Keratinocyte (primary cell): ENCODE results near the gene HMCN2. TPM values are rescaled to one million over a fixed set of nuclear protein-coding genes. Genes with fewer than 3 reads are reported as not detected.

ENCODE experiments used
- DNase-seq: peaks from one replicate; pipeline ENCODE4 v3.0.0-alpha.2; 2011; ENCODE audit warnings: low read depth, missing footprints, low spot score
- FAIRE-seq: peaks from 2 replicates; lab custom pipeline; 2011; peaks lifted over from hg19 to GRCh38; lab: Jason Lieb, UNC
- H2AFZ ChIP-seq: 2 replicates; pipeline ENCODE4 v1.6.0; 2012; ENCODE audit warnings: low read length, control low read depth, inconsistent platforms; ENCODE audit not compliant: control insufficient read depth
- H3K27ac ChIP-seq: 2 replicates; pipeline ENCODE4 v1.5.1; 2011; ENCODE audit warnings: low read length; ENCODE audit not compliant: control insufficient read depth, insufficient read depth
- H3K27me3 ChIP-seq: 3 replicates; pipeline ENCODE4 v1.6.0; 2011; ENCODE audit warnings: low read length; ENCODE audit not compliant: control insufficient read depth, insufficient read depth; ENCODE audit errors: extremely low read depth
- H3K36me3 ChIP-seq, 2 experiments: 2 replicates in 1 of 2; 3 replicates in 1 of 2; pipeline ENCODE4 v1.5.1; 2011; ENCODE audit warnings: low read length in 2 of 2, mild to moderate bottlenecking in 1 of 2; ENCODE audit not compliant: control insufficient read depth in 2 of 2, insufficient read depth in 2 of 2; ENCODE audit errors: extremely low read depth in 1 of 2
- H3K4me1 ChIP-seq: 3 replicates; pipeline ENCODE4 v1.5.1; 2011; ENCODE audit warnings: low read length; ENCODE audit not compliant: control insufficient read depth, insufficient read depth; ENCODE audit errors: extremely low read depth
- H3K4me2 ChIP-seq: 3 replicates; pipeline ENCODE4 v1.6.0; 2011; ENCODE audit warnings: low read depth, low read length; ENCODE audit not compliant: control insufficient read depth, insufficient read depth; ENCODE audit errors: extremely low read depth
- H3K4me3 ChIP-seq, 3 experiments: fragments of 200-600 bp in 1 of 3; sonication (generic) in 1 of 3; 2 replicates in 2 of 3; 3 replicates in 1 of 3; pipeline ENCODE4 v1.5.1; 2011 to 2016; ENCODE audit warnings: low read length in 3 of 3, mild to moderate bottlenecking in 3 of 3, control low read depth in 2 of 3, inconsistent platforms in 1 of 3, low read depth in 1 of 3, mixed read lengths in 1 of 3, mixed run types in 1 of 3, moderate library complexity in 1 of 3; ENCODE audit not compliant: control insufficient read depth in 2 of 3, insufficient read depth in 2 of 3; ENCODE audit errors: extremely low read depth in 1 of 3
- H3K79me2 ChIP-seq: 2 replicates; pipeline ENCODE4 v1.6.0; 2012; ENCODE audit warnings: low read length; ENCODE audit not compliant: control insufficient read depth, insufficient read depth
- H3K9ac ChIP-seq: 3 replicates; pipeline ENCODE4 v1.6.0; 2011; ENCODE audit warnings: low read length; ENCODE audit not compliant: control insufficient read depth, insufficient read depth; ENCODE audit errors: extremely low read depth
- H3K9me1 ChIP-seq: 3 replicates; pipeline ENCODE4 v1.6.0; 2011; ENCODE audit warnings: low read length; ENCODE audit not compliant: control insufficient read depth, insufficient read depth; ENCODE audit errors: extremely low read depth
- H3K9me3 ChIP-seq: 2 replicates; pipeline ENCODE4 v1.5.1; 2012; ENCODE audit warnings: low read depth, low read length; ENCODE audit not compliant: control insufficient read depth
- H4K20me1 ChIP-seq: 3 replicates; pipeline ENCODE4 v1.6.0; 2011; ENCODE audit warnings: low read length; ENCODE audit not compliant: control insufficient read depth, insufficient read depth; ENCODE audit errors: extremely low read depth
- CTCF ChIP-seq, 3 experiments: IDR thresholded peaks in 1 of 3; conservative IDR thresholded peaks in 1 of 3; optimal IDR thresholded peaks in 1 of 3; 2 replicates in 2 of 3; 3 replicates in 1 of 3; pipeline versions ENCODE3 to v1.5.1; 2011; ENCODE audit warnings: low read length in 3 of 3, mild to moderate bottlenecking in 3 of 3, moderate library complexity in 2 of 3, control low read depth in 1 of 3, inconsistent platforms in 1 of 3; ENCODE audit not compliant: insufficient read depth in 2 of 3; ENCODE audit errors: extremely low read depth in 1 of 3
- EZH2 ChIP-seq: IDR thresholded peaks from one replicate; pipeline ENCODE4 v1.6.1; 2012; ENCODE audit warnings: inconsistent platforms, mild to moderate bottlenecking, low read length, moderate library complexity
- dilution Hi-C: fragments of 300-500 bp; cut with MboI; formaldehyde crosslinking; loops from one replicate; pipeline ENCODE4 v1.7.0; 2020; ENCODE audit warnings: low sequenced_read_pairs; ENCODE audit not compliant: extremely low pct_ligation_motif_present
- polyA plus RNA-seq, 5 experiments: library from polyadenylated mRNA; depleted of rRNA in 3 of 5; stranded (reverse) in 3 of 5; stranded (forward) in 1 of 5; unstranded in 1 of 5; fragments of >200 nt; gene quantifications; 1 replicate in 1 of 5; 2 replicates in 3 of 5; 3 replicates in 1 of 5; pipeline versions ENCODE4 v1.2.1 to v1.2.3, GENCODE V29; 2011 to 2012; ENCODE audit warnings: missing spikeins in 2 of 5, low read depth in 1 of 5, low replicate concordance in 1 of 5

HMCN2 gene
- polyA plus RNA-seq, 1 donor (not counting 4 experiments of a cell fraction or from before 2014, with no cell fraction given) = not detected

- Histone ChIP-seq H3K9me3 (no peaks in the 10 kb centered on the region), H3K9me1 (no peaks in the 10 kb centered on the region), H3K79me2 (no peaks in the 10 kb centered on the region), H3K9ac (no peak overlapping the region), H3K4me2 (no peak overlapping the region), H3K27ac (no peak overlapping the region), H3K27me3 (peaks cover 8% of the 10 kb centered on the region), H3K4me1 (no peaks in the 10 kb centered on the region), H2AFZ (no peak overlapping the region), H4K20me1 (no peaks in the 10 kb centered on the region), H3K4me3 (no peak overlapping the region), H3K36me3 (no peaks in the 10 kb centered on the region)
- dilution Hi-C loops = no loop called here
- no peak for DNase-seq
- no peak for FAIRE-seq
- TF ChIP-seq EZH2 (no peak), CTCF (optimal IDR thresholded peaks at IDR 0.05 in 1 of 3, IDR thresholded peaks at IDR 0.05 in 1 of 3, conservative IDR thresholded peaks at IDR 0.05 in 1 of 3; ENCODE audit: extremely low read depth in 1 of 3, insufficient read depth in 2 of 3, low read length in 3 of 3) (no peak)
Observed at GRCh38 chr9:130385257-130385656, 119.7 kb downstream of the HMCN2 start.

GRCh38 chr9:130387398-130387797 is 121.8 kb downstream of the HMCN2 start:
- Histone ChIP-seq H3K9ac (no peak overlapping the region), H3K9me1 (no peaks in the 10 kb centered on the region), H3K27me3 (peaks cover 8% of the 10 kb centered on the region), H3K9me3 (no peaks in the 10 kb centered on the region), H4K20me1 (no peaks in the 10 kb centered on the region), H3K4me2 (no peak overlapping the region), H3K36me3 (no peaks in the 10 kb centered on the region), H3K27ac (no peak overlapping the region), H3K4me3 (no peak overlapping the region), H2AFZ (no peak overlapping the region), H3K4me1 (no peaks in the 10 kb centered on the region), H3K79me2 (no peaks in the 10 kb centered on the region)
- dilution Hi-C loops = no loop called here
- no peak for FAIRE-seq
- no peak for DNase-seq
- TF ChIP-seq CTCF (optimal IDR thresholded peaks at IDR 0.05 in 1 of 3, IDR thresholded peaks at IDR 0.05 in 1 of 3, conservative IDR thresholded peaks at IDR 0.05 in 1 of 3; ENCODE audit: extremely low read depth in 1 of 3, insufficient read depth in 2 of 3, low read length in 3 of 3) (no peak), EZH2 (no peak)
